ENCODE measurements around the gene GUK1. TPM values are rescaled to one million over a fixed set of nuclear protein-coding genes. Genes with fewer than 3 reads are reported as not detected.
"Not testable (repeated sequence)": the region's sequence is repeated elsewhere in the genome, so short reads cannot be mapped to it uniquely, and the experiment has no call there.

The GUK1 gene
- total RNA-seq, 3 donors from 2014 or later (not counting 1 experiment from before 2014, with no cell fraction given) = 292 to 313 (median 308) TPM

DNA sequence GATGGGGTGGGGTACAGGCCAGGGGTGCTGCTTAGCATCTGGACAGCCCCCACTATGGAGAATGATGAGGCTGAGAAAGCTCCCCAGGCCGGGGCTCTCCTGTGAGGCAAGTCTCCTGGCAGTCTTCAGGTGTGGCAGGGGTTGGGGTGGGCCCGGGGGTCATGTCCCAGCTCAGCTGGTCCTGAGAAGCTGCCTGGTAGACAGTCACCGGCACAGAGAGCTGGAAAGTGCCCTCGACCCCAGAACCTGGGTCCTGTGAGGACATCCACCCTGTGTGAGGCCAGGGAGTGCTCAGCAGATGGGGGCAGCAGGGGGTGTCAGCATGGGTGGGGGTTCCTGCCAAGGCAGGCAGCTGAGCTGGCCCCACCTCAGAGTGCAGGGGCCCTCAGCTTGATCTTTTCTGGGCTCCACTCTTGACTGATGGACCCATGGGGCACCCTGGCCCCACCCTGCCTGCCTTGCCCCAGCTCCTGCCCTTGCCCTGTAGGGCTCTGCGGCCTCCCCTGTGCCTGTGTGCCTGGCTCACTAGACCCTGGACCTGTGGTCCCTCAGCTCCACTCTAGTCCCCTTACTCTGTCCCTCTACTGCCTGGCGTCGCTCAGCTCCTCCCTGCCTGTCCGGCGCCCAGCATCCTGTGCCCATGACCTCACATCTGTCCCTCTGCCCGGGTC lies 31.3 kb downstream of the GUK1 start:
- Mint-ChIP-seq H3K4me1 (peaks cover 22 to 32% of the 10 kb centered on the region in 2 donors), H3K36me3 (no peaks in the 10 kb centered on the region), H3K27me3 (ENCODE audit: low read depth in 2 of 2) (no peaks in the 10 kb centered on the region), H3K4me3 (no peak overlapping the region), H3K9me3 (no peaks in the 10 kb centered on the region), H3K27ac (peak overlapping the region in 1 of 2 donors; percentile 53)
- Histone ChIP-seq H3K9me3 (ENCODE audit: control insufficient read depth, insufficient read depth, low read length) (peaks cover 2% of the 10 kb centered on the region), H3K27me3 (ENCODE audit: control insufficient read depth, insufficient read depth, low read length) (no peaks in the 10 kb centered on the region), H3K36me3 (ENCODE audit: control insufficient read depth, insufficient read depth, low read length) (peaks cover 2% of the 10 kb centered on the region), H3K4me1 (ENCODE audit: control insufficient read depth, insufficient read depth, low read length) (peaks cover 8% of the 10 kb centered on the region), H3K27ac (ENCODE audit: low read length) (no peak overlapping the region), H3K4me3 (ENCODE audit: low read length) (no peak overlapping the region)
- no peak for DNase-seq
- intact Hi-C loops (cut with micrococcal nuclease) = no loop called here
- ATAC-seq = no peak
- TF ChIP-seq, protein P1, sequence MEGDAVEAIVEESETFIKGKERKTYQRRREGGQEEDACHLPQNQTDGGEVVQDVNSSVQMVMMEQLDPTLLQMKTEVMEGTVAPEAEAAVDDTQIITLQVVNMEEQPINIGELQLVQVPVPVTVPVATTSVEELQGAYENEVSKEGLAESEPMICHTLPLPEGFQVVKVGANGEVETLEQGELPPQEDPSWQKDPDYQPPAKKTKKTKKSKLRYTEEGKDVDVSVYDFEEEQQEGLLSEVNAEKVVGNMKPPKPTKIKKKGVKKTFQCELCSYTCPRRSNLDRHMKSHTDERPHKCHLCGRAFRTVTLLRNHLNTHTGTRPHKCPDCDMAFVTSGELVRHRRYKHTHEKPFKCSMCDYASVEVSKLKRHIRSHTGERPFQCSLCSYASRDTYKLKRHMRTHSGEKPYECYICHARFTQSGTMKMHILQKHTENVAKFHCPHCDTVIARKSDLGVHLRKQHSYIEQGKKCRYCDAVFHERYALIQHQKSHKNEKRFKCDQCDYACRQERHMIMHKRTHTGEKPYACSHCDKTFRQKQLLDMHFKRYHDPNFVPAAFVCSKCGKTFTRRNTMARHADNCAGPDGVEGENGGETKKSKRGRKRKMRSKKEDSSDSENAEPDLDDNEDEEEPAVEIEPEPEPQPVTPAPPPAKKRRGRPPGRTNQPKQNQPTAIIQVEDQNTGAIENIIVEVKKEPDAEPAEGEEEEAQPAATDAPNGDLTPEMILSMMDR (IDR thresholded peaks at IDR 0.05) = no peak
- 85% methylated on average over 10 of the region's 10 CpGs for WGBS (ENCODE audit: insufficient coverage)

DNA sequence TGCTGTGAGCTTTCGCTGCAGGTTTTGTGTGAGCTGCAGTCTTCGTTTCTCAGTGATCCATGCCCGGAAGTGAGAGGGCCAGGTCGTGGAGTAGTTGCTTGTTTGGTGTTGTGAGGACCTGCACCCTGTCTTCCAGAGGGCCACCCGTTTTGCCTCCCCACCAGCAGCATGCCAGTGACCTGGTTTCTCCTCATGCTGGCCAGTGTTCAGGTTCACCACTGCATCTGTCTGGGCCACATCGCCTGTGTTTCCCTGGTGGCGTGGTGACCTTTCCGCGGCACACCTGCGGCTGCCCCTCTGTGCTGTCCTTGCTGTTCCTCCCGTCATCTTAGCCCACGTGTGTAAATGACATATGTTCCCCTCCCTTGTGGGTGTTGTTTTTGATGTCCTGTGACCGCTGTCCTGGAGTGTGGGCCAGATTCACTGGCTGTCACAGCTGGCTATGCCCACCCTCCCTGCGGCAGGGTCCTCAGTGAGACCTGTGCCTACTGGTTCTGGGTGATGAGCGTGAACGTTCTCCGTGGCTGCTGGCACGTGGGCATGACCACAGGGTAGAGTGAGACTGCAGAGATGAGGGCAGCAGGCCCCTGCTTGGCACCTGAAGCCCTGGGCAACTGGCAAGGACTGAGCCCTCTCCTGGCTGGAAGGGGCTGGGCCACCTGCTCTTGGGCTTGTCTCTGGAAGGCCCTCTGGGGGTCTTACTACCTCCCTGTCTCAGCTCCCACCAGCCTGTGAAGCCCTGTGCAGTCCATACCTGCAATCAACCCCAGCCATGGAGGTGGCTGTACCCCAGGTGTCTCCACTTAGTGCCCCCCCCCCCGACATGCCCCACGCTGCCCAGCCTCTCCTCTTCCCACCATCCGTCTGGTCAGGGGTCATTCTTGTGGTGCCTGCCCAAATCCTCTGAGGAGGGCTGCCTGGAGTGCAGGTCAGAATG lies 32.8 kb downstream of the GUK1 start:
- no peak for ATAC-seq
- TF ChIP-seq, protein P1 (IDR thresholded peaks at IDR 0.05) = no peak
- no peaks in the 10 kb centered on the region for H3K9me3 Mint-ChIP-seq
- H3K27me3 ChIP-seq (ENCODE audit: control insufficient read depth, insufficient read depth, low read length) = no peaks in the 10 kb centered on the region
- no peak overlapping the region for H3K27ac ChIP-seq (ENCODE audit: low read length)
- intact Hi-C loops (cut with micrococcal nuclease) = no loop called here
- peaks cover 2% of the 10 kb centered on the region for H3K36me3 ChIP-seq (ENCODE audit: control insufficient read depth, insufficient read depth, low read length)
- H3K4me1 ChIP-seq (ENCODE audit: control insufficient read depth, insufficient read depth, low read length) = peaks cover 2% of the 10 kb centered on the region
- H3K4me3 ChIP-seq (ENCODE audit: low read length) = no peak overlapping the region
- no peaks in the 10 kb centered on the region for H3K36me3 Mint-ChIP-seq
- H3K27ac Mint-ChIP-seq = peak overlapping the region; percentile 48 to 53
- peaks cover 17 to 27% of the 10 kb centered on the region in 2 donors for H3K4me1 Mint-ChIP-seq
- H3K4me3 Mint-ChIP-seq = no peak overlapping the region
- no peak for DNase-seq
- H3K27me3 Mint-ChIP-seq (ENCODE audit: low read depth in 2 of 2) = no peaks in the 10 kb centered on the region
- 82% methylated on average over 19 of the region's 21 CpGs for WGBS (ENCODE audit: insufficient coverage)
- H3K9me3 ChIP-seq (ENCODE audit: control insufficient read depth, insufficient read depth, low read length) = peaks cover 2% of the 10 kb centered on the region

DNA sequence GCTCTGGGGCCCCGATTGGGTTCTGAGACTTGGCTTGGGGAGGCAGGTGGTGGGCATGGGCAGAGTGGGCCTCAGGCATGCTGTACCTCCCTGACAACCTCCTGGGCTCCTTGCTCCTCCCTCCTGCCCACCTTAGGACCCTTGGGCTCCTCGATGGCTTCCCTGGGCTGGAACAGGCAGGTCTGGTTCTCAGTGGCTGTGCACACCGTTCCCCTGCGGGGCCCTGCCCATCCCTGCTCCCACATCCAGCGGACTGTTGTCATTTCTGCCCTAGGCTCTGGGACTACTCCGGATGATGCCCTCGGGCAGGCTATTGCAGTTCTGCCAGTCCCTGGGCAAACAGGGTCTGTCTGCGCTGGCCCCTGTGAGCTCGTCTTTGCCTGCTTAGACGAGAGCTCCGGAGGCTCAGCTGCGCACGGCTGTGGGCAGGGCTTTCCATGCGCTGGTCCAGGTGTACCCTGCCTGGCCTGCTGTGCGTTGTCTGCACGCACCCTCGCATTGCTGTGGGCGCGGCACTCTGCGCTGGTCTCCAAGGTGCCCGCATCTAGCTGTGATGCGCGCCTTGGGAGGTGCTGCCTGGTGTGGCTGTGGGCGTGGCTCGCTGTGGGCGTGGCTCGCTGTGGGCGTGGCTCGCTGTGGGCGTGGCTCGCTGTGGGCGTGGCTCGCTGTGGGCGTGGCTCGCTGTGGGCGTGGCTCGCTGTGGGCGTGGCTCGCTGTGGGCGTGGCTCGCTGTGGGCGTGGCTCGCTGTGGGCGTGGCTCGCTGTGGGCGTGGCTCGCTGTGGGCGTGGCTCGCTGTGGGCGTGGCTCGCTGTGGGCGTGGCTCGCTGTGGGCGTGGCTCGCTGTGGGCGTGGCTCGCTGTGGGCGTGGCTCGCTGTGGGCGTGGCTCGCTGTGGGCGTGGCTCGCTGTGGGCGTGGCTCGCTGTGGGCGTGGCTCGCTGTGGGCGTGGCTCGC lies 33.7 kb downstream of the GUK1 start:
- intact Hi-C loops (cut with micrococcal nuclease); H3K9me3 Mint-ChIP-seq; H3K9me3 ChIP-seq (ENCODE audit: control insufficient read depth, insufficient read depth, low read length); H3K27me3 Mint-ChIP-seq (ENCODE audit: low read depth in 2 of 2); H3K36me3 ChIP-seq (ENCODE audit: control insufficient read depth, insufficient read depth, low read length); H3K4me3 ChIP-seq (ENCODE audit: low read length); H3K4me3 Mint-ChIP-seq; H3K36me3 Mint-ChIP-seq; H3K27me3 ChIP-seq (ENCODE audit: control insufficient read depth, insufficient read depth, low read length): not testable (repeated sequence)
- 83% methylated on average over 31 of the region's 69 CpGs for WGBS (ENCODE audit: insufficient coverage)
- Mint-ChIP-seq H3K27ac (peak overlapping the region in 1 of 2 donors; percentile 44), H3K4me1 (peaks cover 20 to 32% of the 10 kb centered on the region in 2 donors)
- H3K4me1 ChIP-seq (ENCODE audit: control insufficient read depth, insufficient read depth, low read length) = peaks cover 11% of the 10 kb centered on the region
- DNase-seq = peak; percentile 49 to 64
- peak in 2 of 3 donors; percentile 38 to 61 for ATAC-seq
- peak overlapping the region; percentile 51 for H3K27ac ChIP-seq (ENCODE audit: low read length)

All from natural killer cell (primary cell).